ENCODE data around the gene SEC24C.

- TF ChIP-seq, protein P1, sequence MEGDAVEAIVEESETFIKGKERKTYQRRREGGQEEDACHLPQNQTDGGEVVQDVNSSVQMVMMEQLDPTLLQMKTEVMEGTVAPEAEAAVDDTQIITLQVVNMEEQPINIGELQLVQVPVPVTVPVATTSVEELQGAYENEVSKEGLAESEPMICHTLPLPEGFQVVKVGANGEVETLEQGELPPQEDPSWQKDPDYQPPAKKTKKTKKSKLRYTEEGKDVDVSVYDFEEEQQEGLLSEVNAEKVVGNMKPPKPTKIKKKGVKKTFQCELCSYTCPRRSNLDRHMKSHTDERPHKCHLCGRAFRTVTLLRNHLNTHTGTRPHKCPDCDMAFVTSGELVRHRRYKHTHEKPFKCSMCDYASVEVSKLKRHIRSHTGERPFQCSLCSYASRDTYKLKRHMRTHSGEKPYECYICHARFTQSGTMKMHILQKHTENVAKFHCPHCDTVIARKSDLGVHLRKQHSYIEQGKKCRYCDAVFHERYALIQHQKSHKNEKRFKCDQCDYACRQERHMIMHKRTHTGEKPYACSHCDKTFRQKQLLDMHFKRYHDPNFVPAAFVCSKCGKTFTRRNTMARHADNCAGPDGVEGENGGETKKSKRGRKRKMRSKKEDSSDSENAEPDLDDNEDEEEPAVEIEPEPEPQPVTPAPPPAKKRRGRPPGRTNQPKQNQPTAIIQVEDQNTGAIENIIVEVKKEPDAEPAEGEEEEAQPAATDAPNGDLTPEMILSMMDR (IDR thresholded peaks at IDR 0.05) = no peak
- no peak for TF ChIP-seq POLR2AphosphoS5 (IDR thresholded peaks at IDR 0.05)
- no peak for TF ChIP-seq EP300 (IDR thresholded peaks at IDR 0.05)
Observed at GRCh38 chr10:73779018-73779417, 34.8 kb downstream of the SEC24C start.
